Subcutaneous abdominal adipose tissue (tissue), 5 donors: ENCODE measurements around the gene TSPAN14.

ENCODE experiments used
- H3K27ac ChIP-seq: one replicate; pipeline ENCODE4 v1.7.0; 2013; ENCODE audit warnings: low read depth, mild to moderate bottlenecking, inconsistent platforms, low read length, moderate library complexity
- H3K27me3 ChIP-seq, 5 donors: one replicate each; pipeline ENCODE4 v1.7.0; 2013; ENCODE audit warnings: low read length in 5 of 5, inconsistent platforms in 1 of 5; ENCODE audit not compliant: control insufficient read depth in 5 of 5, insufficient read depth in 4 of 5
- H3K36me3 ChIP-seq, 5 donors: one replicate each; pipeline ENCODE4 v1.7.0; 2013; ENCODE audit warnings: low read length in 5 of 5; ENCODE audit not compliant: control insufficient read depth in 5 of 5, insufficient read depth in 5 of 5
- H3K4me1 ChIP-seq, 5 donors: one replicate each; pipeline ENCODE4 v1.7.0; 2013; ENCODE audit warnings: low read length in 5 of 5, mild to moderate bottlenecking in 3 of 5, moderate library complexity in 1 of 5; ENCODE audit not compliant: control insufficient read depth in 5 of 5, insufficient read depth in 5 of 5
- H3K4me3 ChIP-seq, 5 donors: one replicate each; pipeline ENCODE4 v1.7.0; 2013; ENCODE audit warnings: low read length in 5 of 5, low read depth in 1 of 5
- H3K9ac ChIP-seq, 5 donors: one replicate each; pipeline ENCODE4 v1.7.0; 2013; ENCODE audit warnings: low read length in 5 of 5, mild to moderate bottlenecking in 4 of 5, moderate library complexity in 3 of 5
- H3K9me3 ChIP-seq, 5 donors: one replicate each; pipeline ENCODE4 v1.7.0; 2013; ENCODE audit warnings: low read length in 5 of 5; ENCODE audit not compliant: control insufficient read depth in 5 of 5
- donor health status: healthy.
- donor health status: healthy.
- donor health status: healthy.
- donor health status: healthy.
- donor health status: healthy.

The TSPAN14 gene

DNA sequence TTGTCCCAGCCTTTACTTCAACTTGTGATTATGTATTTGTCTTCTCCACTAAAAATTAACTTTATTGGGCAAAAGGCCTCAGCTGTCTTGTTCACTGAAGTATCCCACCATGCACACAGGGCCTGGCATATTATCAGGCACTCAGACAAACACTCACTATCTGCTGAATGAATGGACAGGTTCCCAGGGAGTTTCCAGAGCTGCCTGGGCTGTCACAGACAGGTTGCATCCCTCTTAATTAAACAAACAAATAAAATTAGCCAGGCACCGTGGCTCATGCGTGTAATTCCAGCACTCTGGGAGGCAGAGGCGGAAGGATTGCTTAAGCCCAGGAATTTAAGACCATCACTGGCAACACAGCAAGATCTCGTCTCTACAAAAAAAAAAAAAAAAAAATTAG lies 1.5 kb upstream of the TSPAN14 start:
- H3K4me3 ChIP-seq, result no peak overlapping the region
- peaks cover 0 to 6% (median 0%) of the 10 kb centered on the region in 5 donors for H3K9me3 ChIP-seq
- H3K27me3 ChIP-seq, result no peaks in the 10 kb centered on the region
- no peak overlapping the region for H3K27ac ChIP-seq
- peaks cover 0 to 3% (median under 1%) of the 10 kb centered on the region in 5 donors for H3K36me3 ChIP-seq
- peaks cover 8 to 42% (median 33%) of the 10 kb centered on the region in 5 donors for H3K4me1 ChIP-seq
- H3K9ac ChIP-seq, result no peak overlapping the region

DNA sequence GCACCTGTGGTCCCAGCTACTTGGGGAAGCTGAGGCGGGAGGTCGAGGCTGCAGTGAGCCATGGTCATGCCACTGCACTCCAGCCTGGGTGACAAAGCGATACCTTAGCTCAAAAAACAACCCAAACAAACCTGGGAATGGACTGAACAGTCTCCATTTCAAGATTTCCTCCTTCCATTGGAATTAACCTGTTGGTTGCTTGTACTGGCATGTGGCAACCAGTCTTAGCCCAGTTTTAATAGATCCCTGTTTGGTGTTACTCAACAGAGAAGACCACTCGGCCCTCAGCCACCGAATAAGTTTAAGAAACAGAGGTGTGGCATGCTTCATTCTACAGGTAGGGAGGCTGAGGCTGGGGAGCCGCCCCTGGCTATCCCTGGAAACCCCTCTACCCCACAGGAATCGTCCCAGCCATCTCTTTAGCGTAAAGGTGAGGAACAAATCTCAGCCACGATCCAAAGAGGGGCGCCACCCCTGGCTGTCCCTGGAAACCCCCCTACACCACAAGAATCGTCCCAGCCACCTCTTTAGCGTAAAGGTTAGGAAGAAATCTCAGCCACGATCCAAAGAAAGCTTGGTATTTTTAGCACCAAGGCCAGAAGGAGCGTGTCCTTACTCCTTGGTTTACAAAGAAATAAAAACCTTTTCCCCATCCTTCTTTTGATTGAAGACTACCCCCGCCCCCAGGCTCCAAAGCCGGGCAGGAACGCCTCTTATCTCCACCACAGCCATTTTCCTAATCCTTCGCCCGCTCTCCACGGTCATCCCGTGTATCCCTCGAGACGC lies 861 bp upstream of the TSPAN14 start:
- peak overlapping the region in 4 of 5 donors; percentile 57 to 62 (median 59) for H3K4me3 ChIP-seq
- H3K9me3 ChIP-seq, result peaks cover 0 to 6% (median 0%) of the 10 kb centered on the region in 5 donors
- H3K36me3 ChIP-seq, result peaks cover 0 to 6% (median 3%) of the 10 kb centered on the region in 5 donors
- no peaks in the 10 kb centered on the region for H3K27me3 ChIP-seq
- peak overlapping the region in 4 of 5 donors; percentile 48 to 76 (median 68) for H3K9ac ChIP-seq
- peak overlapping the region; percentile 85 for H3K27ac ChIP-seq
- H3K4me1 ChIP-seq, result peaks cover 14 to 48% (median 40%) of the 10 kb centered on the region in 5 donors

DNA sequence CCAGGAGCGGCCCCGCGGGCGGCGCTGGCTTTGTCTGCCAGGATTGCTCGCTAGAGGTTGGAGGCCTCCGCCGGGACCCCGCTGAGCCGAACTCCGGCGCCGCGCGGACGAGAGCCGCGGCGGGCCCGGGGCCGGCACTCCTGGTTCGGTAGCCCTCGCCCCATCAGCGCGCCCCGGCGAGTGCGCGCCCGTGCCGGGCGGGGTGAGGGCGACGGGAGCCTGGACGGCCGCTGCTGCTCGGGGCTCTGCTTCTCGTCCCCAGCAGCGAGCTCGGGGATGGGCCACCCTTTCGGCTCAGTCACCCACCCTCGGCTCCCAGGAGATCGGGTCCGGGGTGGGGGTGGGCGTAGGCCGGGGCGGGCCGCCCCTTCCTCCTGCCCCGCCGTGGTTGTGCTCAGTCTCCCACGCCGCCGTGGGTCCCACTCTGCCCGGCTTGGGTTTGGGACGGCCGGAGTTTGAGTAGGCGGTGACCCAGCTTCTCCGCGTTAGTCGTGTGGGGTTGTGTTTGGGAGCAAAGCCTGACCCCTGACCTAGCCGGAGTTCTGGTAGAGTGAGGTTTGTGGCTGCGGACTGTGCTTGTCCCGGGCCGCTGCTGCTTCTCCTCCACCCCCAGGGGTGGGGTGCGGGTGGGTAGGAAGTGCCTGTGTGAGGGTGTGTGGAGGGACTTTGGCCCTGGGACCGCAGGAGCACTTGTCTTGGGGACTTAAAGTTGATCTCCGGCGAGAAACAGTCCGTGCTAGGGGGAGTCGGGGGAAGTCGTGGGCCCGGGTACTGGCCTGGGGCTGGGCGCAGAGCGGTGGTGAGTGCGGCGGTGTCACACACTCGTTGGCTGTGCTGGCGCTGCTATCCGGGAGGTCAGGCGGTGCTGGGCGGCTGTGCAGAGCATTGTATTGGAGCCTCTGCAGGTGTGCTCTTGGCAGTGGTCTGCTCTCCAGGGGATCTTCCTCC lies 677 bp downstream of the TSPAN14 start:
- Histone ChIP-seq H3K27me3 (no peaks in the 10 kb centered on the region), H3K27ac (peak overlapping the region; percentile 98), H3K9ac (peak overlapping the region; percentile 87 to 96 (median 93)), H3K4me1 (peaks cover 23 to 63% (median 55%) of the 10 kb centered on the region in 5 donors), H3K9me3 (peaks cover 0 to 6% (median 0%) of the 10 kb centered on the region in 5 donors), H3K4me3 (peak overlapping the region; percentile 91 to 98 (median 96)), H3K36me3 (peaks cover 0 to 6% (median 3%) of the 10 kb centered on the region in 5 donors)

DNA sequence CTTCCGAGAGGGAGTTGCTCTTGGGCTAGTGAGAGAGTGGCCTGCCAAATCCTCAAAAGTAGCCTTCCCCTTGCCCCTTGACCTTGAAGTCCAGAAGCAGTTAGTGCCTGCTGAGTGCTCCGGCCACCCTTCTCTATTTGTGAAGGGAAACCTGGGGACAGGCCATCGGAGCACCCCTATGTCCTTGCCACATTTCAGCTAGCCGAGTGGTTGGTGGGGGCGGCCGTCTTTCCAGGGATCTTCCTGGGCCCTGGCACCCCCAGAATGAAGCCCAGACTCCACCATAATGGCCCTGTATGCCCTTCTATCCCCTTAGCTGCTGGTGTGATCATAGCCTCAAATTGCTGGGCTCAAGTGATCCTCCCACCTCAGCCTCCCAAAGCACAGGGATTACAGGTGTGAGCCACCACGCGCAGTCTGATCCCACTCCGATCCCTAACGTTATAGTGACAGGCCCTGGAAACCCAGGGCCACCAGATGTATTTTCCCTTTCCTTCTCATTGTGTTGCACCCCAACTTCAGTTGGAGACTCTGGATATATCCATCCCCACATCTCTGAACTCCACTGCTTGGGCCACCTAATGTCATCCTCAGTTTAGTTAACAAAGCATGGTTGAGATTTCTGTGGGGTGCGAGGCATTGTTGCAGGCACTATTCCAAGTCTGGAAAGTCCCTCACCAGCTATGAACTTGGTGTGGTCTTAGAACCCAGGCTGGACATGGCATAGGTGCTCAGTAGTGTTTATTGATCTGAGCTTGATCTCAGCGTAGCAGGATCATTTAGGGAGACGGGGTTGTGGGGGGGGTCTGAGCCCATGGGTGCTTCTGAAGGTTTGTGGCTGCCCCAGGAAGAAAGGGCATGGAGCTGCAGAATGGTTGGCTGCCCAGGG lies 1.6 kb downstream of the TSPAN14 start:
- no peaks in the 10 kb centered on the region for H3K27me3 ChIP-seq
- H3K9ac ChIP-seq, result peak overlapping the region; percentile 87 to 96 (median 93)
- H3K4me3 ChIP-seq, result peak overlapping the region; percentile 91 to 98 (median 96)
- peaks cover 0 to 6% (median 3%) of the 10 kb centered on the region in 5 donors for H3K36me3 ChIP-seq
- peaks cover 27 to 72% (median 64%) of the 10 kb centered on the region in 5 donors for H3K4me1 ChIP-seq
- H3K9me3 ChIP-seq, result peaks cover 0 to 6% (median 0%) of the 10 kb centered on the region in 5 donors
- peak overlapping the region; percentile 98 for H3K27ac ChIP-seq

DNA sequence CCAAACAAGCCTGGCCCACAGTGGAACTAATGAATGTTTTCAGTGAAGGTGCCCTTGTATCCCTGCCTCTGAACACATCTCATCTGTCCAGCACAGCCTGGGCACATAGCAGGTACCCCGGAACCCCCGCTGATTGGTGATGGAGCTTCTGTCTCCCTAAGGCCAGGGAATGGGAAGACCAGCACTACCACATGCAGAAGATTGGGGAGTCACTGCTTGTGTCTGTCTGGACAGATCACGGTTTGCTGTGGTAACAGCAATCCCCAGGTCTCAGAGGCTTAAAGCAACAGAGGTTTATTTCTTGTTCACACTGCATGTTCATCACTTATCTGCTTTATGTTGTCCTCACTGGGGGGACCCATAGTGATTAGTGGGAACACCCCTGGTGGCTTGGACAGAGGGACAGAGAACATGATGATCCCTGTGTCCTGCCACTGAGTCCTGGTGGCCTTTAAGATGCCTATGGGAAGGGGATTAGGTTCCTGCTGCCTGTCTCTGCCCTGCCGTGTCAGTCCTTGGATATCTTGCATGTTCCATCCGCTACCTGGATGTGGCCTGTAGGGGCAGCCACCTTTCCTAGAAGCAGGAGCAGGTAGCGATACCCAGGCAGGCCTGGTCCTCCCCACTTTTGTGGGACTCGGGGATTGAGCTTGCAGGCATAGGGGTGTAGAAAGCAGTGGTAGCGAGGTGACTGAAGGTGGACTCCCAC lies 3.6 kb downstream of the TSPAN14 start:
- Histone ChIP-seq H3K4me1 (peaks cover 34 to 88% (median 82%) of the 10 kb centered on the region in 5 donors), H3K9ac (peak overlapping the region; percentile 31 to 69 (median 66))

DNA sequence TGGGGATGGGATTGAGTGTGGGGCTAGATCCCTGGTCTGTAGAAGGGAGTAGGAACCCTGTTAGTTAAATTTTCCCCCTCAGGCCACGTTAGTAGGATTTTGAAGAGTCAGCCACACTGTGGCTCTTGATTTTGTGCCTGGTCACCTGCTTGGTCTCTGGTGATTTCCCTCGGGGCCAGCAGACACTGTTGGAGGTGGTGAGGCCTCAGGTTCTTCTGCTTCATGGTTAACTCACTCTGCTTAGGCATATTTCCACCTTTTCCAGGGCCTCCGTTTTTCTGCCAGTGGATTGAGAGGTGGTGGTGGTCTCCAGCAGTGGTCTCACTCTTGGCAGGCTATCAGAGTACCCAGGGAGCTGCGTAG lies 4.1 kb downstream of the TSPAN14 start:
- Histone ChIP-seq H3K27ac (peak overlapping the region; percentile 98), H3K27me3 (no peaks in the 10 kb centered on the region), H3K9me3 (no peaks in the 10 kb centered on the region), H3K9ac (peak overlapping the region; percentile 31 to 69 (median 66)), H3K4me1 (peaks cover 38 to 88% (median 83%) of the 10 kb centered on the region in 5 donors), H3K36me3 (peaks cover 0 to 6% (median 3%) of the 10 kb centered on the region in 5 donors), H3K4me3 (peak overlapping the region; percentile 13 to 58 (median 44))

More for the DNA sequence above, 3.6 kb downstream of the TSPAN14 start:
- Histone ChIP-seq H3K27ac (peak overlapping the region; percentile 98), H3K4me3 (peak overlapping the region; percentile 12 to 56 (median 37)), H3K9me3 (no peaks in the 10 kb centered on the region), H3K36me3 (peaks cover 0 to 6% (median 3%) of the 10 kb centered on the region in 5 donors), H3K27me3 (no peaks in the 10 kb centered on the region)

DNA sequence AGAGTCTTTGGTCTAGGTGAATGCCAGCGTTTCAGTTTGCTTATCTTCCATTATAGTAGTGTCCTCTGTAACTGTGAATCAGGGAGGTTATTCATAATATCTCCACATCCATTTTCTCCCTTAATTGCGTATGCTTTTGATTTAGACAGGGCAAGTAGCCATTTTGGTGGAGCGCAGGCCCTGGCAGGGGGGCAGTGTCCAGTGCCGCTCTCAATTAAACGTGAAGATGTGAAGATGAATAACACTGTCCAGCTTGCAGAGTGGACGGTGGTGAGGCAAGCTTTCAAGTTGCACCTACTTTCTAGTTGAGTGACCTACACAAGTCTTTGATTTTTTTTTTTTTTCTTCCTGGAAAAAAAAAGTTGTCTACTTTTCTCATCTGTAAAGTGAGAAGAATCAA lies 4.5 kb downstream of the TSPAN14 start:
- H3K4me1 ChIP-seq, result peaks cover 42 to 88% (median 83%) of the 10 kb centered on the region in 5 donors
- H3K36me3 ChIP-seq, result peaks cover 0 to 6% (median 3%) of the 10 kb centered on the region in 5 donors
- peak overlapping the region; percentile 23 to 69 (median 66) for H3K9ac ChIP-seq
- peak overlapping the region in 4 of 5 donors; percentile 37 to 58 (median 46) for H3K4me3 ChIP-seq
- H3K27me3 ChIP-seq, result no peaks in the 10 kb centered on the region
- peak overlapping the region; percentile 98 for H3K27ac ChIP-seq
- no peaks in the 10 kb centered on the region for H3K9me3 ChIP-seq

DNA sequence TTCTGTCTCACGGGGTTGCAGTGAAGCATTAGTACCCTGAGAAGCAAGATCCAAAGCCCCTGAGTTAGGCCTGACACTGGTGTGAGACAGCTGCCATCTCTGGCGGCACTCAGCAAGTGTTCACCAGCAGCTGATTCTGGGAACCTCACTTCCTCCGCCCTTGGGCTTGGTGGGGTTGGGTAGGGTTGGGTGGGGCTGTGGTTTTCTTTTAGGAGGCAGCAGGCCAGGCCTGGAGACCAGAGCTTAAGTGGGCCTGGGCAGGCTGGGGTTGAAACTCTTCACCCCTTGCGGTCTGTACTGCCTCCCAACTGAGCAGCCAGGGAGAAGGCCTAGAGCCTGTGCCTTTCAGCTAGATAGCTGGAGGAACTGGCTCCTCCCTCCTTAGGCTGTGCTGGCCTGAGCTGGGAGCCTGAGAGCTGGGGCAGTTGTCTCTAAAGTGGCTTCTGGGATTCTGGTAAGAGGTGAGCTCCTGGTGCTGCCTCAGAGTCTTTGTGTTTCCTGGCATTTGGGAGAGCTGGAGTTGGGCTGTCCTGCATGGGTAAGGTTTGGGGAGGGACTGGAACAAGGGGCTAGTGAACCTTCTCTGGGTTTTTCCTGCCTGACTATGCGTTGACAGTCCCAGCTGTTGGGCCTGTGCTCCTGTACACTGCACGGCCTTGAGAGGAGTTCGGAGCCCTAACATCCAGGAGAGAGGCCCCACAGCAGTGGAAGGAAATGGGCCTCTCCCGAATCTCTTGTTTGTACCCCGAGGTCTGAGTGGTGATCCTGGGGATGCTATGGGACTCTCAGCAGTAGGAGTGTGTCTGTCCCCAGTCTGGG lies 5.1 kb downstream of the TSPAN14 start:
- Histone ChIP-seq H3K9ac (peak overlapping the region; percentile 56 to 77 (median 69)), H3K36me3 (peaks cover 0 to 6% (median 3%) of the 10 kb centered on the region in 5 donors), H3K27ac (peak overlapping the region; percentile 98), H3K9me3 (no peaks in the 10 kb centered on the region), H3K4me1 (peaks cover 48 to 93% (median 89%) of the 10 kb centered on the region in 5 donors), H3K4me3 (peak overlapping the region; percentile 31 to 58 (median 44)), H3K27me3 (no peaks in the 10 kb centered on the region)
